ENCODE measurements around the gene PDIA4. TPM values are rescaled to one million over a fixed set of nuclear protein-coding genes. Genes with fewer than 3 reads are reported as not detected.
"Not testable (repeated sequence)": the region's sequence is repeated elsewhere in the genome, so short reads cannot be mapped to it uniquely, and the experiment has no call there.

The PDIA4 gene
- total and polyA plus RNA-seq, 5 donors: 24.4 to 69.2 (median 43.8) TPM

DNA sequence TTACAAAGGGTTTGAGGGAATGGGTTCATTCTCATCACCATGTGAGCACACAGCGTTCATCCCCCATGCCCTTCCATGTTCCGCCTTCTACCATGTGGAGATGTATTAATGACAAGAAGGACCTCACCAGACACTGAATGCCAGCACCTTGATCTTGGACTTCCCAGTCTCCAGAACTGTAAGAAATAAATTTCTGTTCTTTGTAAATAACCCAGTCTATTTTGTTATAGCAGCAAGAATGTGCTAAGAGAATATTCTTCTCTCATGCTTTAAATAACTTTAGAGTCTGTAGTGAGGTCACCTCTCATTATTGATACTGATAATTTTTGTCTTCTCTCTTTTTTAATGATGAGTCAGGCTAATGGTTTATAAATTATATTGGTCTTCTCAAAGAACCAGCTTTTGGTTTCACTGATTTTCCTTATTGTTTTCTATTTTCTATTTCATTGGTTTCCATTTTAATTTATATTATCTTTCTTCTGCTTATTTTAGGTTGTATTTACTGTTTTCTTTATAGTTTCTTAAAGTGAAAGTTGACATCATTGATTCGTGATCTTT lies 3.1 kb upstream of the PDIA4 start:
- ATAC-seq (no peak), DNase-seq (no peak)
- intact Hi-C loops (cut with DNase I): no loop called here
- Histone ChIP-seq H3K27ac (ENCODE audit: low read length) (no peak overlapping the region), H3K9me3 (ENCODE audit: control insufficient read depth, low read length) (no peaks in the 10 kb centered on the region), H3K4me1 (ENCODE audit: control insufficient read depth, insufficient read depth, low read length) (peaks cover 2% of the 10 kb centered on the region), H3K27me3 (ENCODE audit: control insufficient read depth, insufficient read depth) (no peaks in the 10 kb centered on the region), H3K4me3 (ENCODE audit: low read length) (no peak overlapping the region)
- WGBS: 91% methylated on average over 3 of the region's 3 CpGs

DNA sequence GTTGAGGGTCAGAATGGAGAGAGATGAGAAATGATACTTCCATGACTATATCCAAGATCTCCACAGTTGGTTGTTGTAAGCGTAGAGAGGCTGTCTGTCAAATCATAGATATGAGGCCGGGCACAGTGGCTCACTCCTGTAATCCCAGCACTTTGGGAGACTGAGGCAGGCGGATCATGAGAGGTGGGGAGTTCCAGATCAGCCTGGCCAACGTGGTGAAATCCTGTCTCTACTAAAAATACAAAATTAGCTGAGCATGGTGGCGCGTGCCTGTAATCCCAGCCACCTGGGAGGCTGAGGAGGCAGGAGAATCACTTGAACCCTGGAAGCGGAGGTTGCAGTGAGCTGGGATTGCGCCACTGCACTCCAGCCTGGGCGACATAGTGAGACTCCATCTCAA lies 2.1 kb upstream of the PDIA4 start:
- H3K4me3 ChIP-seq (ENCODE audit: low read length); ATAC-seq; H3K9me3 ChIP-seq (ENCODE audit: control insufficient read depth, low read length); H3K27me3 ChIP-seq (ENCODE audit: control insufficient read depth, insufficient read depth); H3K27ac ChIP-seq (ENCODE audit: low read length); DNase-seq; H3K4me1 ChIP-seq (ENCODE audit: control insufficient read depth, insufficient read depth, low read length); intact Hi-C loops (cut with DNase I): not testable (repeated sequence)
- WGBS: 94% methylated on average over 9 of the region's 9 CpGs

DNA sequence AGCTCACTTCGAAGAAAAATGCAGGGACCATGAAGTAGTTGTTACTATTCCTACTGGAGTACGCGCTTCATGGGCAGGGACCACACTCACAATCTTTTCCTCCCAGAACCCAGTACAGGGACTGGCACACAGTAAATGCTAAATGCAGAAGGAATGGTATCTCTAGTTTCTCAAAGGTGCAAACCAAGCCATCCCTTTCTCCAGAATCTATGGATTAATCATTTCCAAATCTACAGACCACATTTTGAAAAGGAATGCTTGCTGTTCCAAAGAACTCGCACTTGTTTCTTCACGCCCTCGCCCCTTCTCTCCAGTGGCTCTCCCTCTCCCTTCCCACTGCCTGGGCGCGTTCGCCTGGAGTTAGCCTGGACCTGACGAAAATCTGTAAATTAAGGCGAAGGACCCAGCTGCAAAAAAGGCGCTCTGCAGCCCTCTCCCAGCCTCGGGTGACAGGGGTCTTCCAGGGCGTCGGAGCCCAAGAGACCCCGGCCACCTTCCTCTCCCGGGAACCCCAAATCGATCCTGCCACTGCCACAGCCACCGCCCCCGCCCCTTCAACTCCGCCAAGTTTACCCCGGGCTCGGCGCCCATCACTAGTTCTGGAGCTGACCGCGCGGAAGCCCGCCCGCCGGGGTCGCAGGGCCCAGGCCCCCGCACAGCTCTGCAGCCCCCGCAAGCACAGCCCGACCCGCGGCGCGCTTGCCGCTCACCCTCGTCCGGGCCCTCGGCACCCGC lies 527 bp downstream of the PDIA4 start:
- intact Hi-C loops (cut with DNase I): loop anchor here in 1 of 4 donors (2.0 kb wide), 1 partner anchor 37 kb away; no protein-coding TSS in a partner anchor
- no peak for DNase-seq
- peaks cover 2% of the 10 kb centered on the region for H3K4me1 ChIP-seq (ENCODE audit: control insufficient read depth, insufficient read depth, low read length)
- ATAC-seq: no peak
- peak overlapping the region; percentile 78 for H3K4me3 ChIP-seq (ENCODE audit: low read length)
- H3K27ac ChIP-seq (ENCODE audit: low read length): peak overlapping the region; percentile 88
- under 1% methylated on average over 43 of the region's 43 CpGs for WGBS
- H3K9me3 ChIP-seq (ENCODE audit: control insufficient read depth, low read length): no peaks in the 10 kb centered on the region
- no peaks in the 10 kb centered on the region for H3K27me3 ChIP-seq (ENCODE audit: control insufficient read depth, insufficient read depth)

- Histone ChIP-seq H3K27me3 (ENCODE audit: control insufficient read depth, insufficient read depth) (no peaks in the 10 kb centered on the region), H3K4me3 (ENCODE audit: low read length) (peak overlapping the region; percentile 78), H3K9me3 (ENCODE audit: control insufficient read depth, low read length) (no peaks in the 10 kb centered on the region), H3K4me1 (ENCODE audit: control insufficient read depth, insufficient read depth, low read length) (peaks cover 2% of the 10 kb centered on the region), H3K27ac (ENCODE audit: low read length) (no peak overlapping the region)
- ATAC-seq: no peak
- DNase-seq: no peak
- 41% methylated on average over 10 of the region's 10 CpGs for WGBS
- intact Hi-C loops (cut with DNase I): no loop called here
Observed at GRCh38 chr7:149027055-149027454, 1.2 kb downstream of the PDIA4 start.

DNA sequence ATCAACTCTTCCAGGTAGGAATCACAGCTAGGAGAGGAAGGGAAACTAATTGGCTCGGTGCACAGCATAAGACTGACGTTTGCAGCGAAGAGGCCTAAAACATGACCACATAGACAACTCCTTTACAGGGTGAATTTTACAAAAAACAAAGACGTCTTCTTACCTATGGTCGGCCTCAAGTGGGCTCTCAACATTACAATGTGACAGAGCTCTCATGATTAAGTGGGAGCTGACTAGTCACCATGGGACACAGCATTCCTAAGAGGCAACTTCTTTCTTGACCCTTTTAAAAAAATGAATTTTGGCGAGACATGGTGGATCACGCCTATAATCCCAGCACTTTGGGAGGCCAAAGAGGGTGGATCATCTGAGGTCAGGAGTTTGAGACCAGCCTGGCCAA lies 4.6 kb downstream of the PDIA4 start:
- ATAC-seq: no peak
- intact Hi-C loops (cut with DNase I): no loop called here

DNA sequence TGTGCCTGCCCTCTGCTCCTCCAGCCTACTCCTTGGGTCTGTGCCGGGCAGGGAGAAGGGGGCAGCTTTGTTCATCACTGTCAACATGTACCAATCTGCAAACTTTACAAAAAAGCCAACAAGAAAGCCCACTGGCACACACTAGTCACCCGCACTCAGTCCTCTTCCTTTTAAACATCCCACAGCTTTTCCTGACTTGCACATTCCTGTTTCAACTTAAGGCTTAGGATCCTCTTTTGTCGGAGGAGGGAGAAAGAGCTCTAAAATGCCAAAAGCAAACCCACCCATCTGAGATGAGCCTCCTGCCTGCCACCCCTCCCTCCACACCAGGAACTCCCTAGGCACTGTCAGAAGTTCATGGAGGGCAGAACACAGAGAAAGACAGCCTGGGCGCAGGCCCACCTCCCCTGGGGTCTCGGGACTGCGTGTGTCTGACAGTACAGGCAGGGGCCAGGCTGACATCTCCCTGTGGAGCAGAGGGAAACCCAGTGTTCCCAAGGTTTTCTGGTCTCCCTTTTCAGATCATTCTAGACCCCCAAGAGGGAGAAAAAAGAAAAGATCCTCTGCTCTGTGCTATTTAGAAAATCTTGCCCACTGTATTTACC lies 5.4 kb downstream of the PDIA4 start:
- intact Hi-C loops (cut with DNase I): no loop called here
- Histone ChIP-seq H3K4me1 (ENCODE audit: control insufficient read depth, insufficient read depth, low read length) (peaks cover 2% of the 10 kb centered on the region), H3K4me3 (ENCODE audit: low read length) (no peak overlapping the region), H3K9me3 (ENCODE audit: control insufficient read depth, low read length) (no peaks in the 10 kb centered on the region), H3K27ac (ENCODE audit: low read length) (no peak overlapping the region), H3K27me3 (ENCODE audit: control insufficient read depth, insufficient read depth) (no peaks in the 10 kb centered on the region)
- WGBS: 74% methylated on average over 6 of the region's 6 CpGs
- no peak for DNase-seq
- peak in 1 of 2 donors; percentile 12 for ATAC-seq

More for the DNA sequence above, 4.6 kb downstream of the PDIA4 start:
- DNase-seq: no peak
- Histone ChIP-seq H3K27ac (ENCODE audit: low read length) (no peak overlapping the region), H3K9me3 (ENCODE audit: control insufficient read depth, low read length) (no peaks in the 10 kb centered on the region), H3K4me1 (ENCODE audit: control insufficient read depth, insufficient read depth, low read length) (peaks cover 2% of the 10 kb centered on the region), H3K4me3 (ENCODE audit: low read length) (no peak overlapping the region), H3K27me3 (ENCODE audit: control insufficient read depth, insufficient read depth) (no peaks in the 10 kb centered on the region)
- 73% methylated on average over 7 of the region's 7 CpGs for WGBS

GRCh38 chr7:149021725-149022062 lies 6.6 kb downstream of the PDIA4 start:
- peak in 1 of 2 donors; percentile 52 for ATAC-seq
- no peaks in the 10 kb centered on the region for H3K27me3 ChIP-seq (ENCODE audit: control insufficient read depth, insufficient read depth)
- no peak overlapping the region for H3K27ac ChIP-seq (ENCODE audit: low read length)
- no peaks in the 10 kb centered on the region for H3K4me1 ChIP-seq (ENCODE audit: control insufficient read depth, insufficient read depth, low read length)
- 87% methylated on average over 12 of the region's 12 CpGs for WGBS
- intact Hi-C loops (cut with DNase I): no loop called here
- H3K4me3 ChIP-seq (ENCODE audit: low read length): no peak overlapping the region
- H3K9me3 ChIP-seq (ENCODE audit: control insufficient read depth, low read length): no peaks in the 10 kb centered on the region
- no peak for DNase-seq

DNA sequence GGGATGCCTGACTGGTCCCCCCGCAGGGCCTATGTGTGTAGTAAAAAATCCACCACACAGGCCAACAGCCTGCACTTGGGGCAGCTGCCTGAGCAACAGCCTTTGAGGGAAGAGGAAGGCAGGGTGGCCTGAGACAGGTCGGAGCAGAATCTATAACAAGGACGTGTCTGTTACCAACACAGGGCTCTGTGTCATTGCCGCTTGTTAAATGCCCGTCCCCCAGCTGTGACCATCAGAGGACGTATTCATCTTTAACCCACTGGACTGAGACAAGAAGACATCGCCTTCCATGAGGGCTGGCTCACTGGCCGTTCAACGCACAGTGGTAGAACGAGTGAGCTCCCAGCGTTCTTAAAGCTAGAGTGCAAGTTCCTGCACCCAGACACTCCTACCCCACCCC lies 7.8 kb downstream of the PDIA4 start:
- Histone ChIP-seq H3K27ac (ENCODE audit: low read length) (no peak overlapping the region), H3K27me3 (ENCODE audit: control insufficient read depth, insufficient read depth) (no peaks in the 10 kb centered on the region), H3K4me3 (ENCODE audit: low read length) (no peak overlapping the region), H3K9me3 (ENCODE audit: control insufficient read depth, low read length) (no peaks in the 10 kb centered on the region), H3K4me1 (ENCODE audit: control insufficient read depth, insufficient read depth, low read length) (no peaks in the 10 kb centered on the region)
- ATAC-seq (no peak), DNase-seq (no peak)
- WGBS: 88% methylated on average over 11 of the region's 11 CpGs
- intact Hi-C loops (cut with DNase I): no loop called here

DNA sequence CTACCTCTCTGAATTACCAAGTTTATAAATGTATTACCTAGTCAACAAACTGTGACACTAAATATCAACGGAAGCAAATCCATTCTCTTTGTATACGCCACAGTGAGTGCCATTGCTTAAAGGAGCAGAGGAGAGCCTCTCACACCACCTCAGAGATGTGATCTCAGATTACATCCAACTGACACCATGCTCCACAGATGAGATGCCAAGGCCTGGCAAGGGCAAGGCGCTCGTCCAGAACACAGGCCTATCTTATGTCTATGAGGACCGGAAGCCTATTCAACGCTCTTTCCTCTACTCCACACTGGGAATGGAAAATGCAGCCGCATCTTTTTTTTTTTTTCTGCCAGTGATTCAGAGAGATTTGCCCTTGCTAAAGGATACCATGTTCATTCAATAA lies 11.4 kb downstream of the PDIA4 start:
- no peaks in the 10 kb centered on the region for H3K4me1 ChIP-seq (ENCODE audit: control insufficient read depth, insufficient read depth, low read length)
- no peak overlapping the region for H3K27ac ChIP-seq (ENCODE audit: low read length)
- 77% methylated on average over 7 of the region's 7 CpGs for WGBS
- ATAC-seq (no peak), DNase-seq (no peak)
- no peaks in the 10 kb centered on the region for H3K27me3 ChIP-seq (ENCODE audit: control insufficient read depth, insufficient read depth)
- intact Hi-C loops (cut with DNase I): no loop called here
- no peak overlapping the region for H3K4me3 ChIP-seq (ENCODE audit: low read length)
- H3K9me3 ChIP-seq (ENCODE audit: control insufficient read depth, low read length): no peaks in the 10 kb centered on the region

GRCh38 chr7:149014309-149014708 lies 14.0 kb downstream of the PDIA4 start:
- Histone ChIP-seq H3K4me1 (ENCODE audit: control insufficient read depth, insufficient read depth, low read length) (no peaks in the 10 kb centered on the region), H3K9me3 (ENCODE audit: control insufficient read depth, low read length) (no peaks in the 10 kb centered on the region), H3K27me3 (ENCODE audit: control insufficient read depth, insufficient read depth) (no peaks in the 10 kb centered on the region), H3K27ac (ENCODE audit: low read length) (no peak overlapping the region), H3K4me3 (ENCODE audit: low read length) (no peak overlapping the region)
- intact Hi-C loops (cut with DNase I): no loop called here
- ATAC-seq (no peak), DNase-seq (no peak)
- 96% methylated on average over 7 of the region's 7 CpGs for WGBS

DNA sequence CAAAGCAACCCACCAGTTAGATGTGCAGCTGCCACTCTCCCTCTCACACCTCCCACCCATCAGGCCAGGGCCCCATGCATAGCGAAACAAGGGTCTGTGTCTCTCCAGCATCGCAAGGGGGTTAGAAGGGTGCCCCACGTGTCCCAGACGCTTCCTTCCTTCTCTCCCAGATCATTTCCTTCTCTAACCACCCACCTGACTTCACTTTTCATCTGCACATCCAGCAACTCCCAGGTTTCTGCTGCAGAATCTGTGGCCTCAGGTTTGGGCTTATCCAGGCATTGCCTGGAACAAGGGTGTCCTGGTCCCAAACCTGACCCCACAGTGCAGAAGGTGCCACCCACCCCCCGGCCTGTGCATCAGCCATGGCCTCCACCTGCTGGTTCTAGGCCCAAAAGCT lies 14.4 kb downstream of the PDIA4 start:
- intact Hi-C loops (cut with DNase I): no loop called here
- Histone ChIP-seq H3K9me3 (ENCODE audit: control insufficient read depth, low read length) (no peaks in the 10 kb centered on the region), H3K27ac (ENCODE audit: low read length) (no peak overlapping the region), H3K27me3 (ENCODE audit: control insufficient read depth, insufficient read depth) (no peaks in the 10 kb centered on the region), H3K4me1 (ENCODE audit: control insufficient read depth, insufficient read depth, low read length) (no peaks in the 10 kb centered on the region), H3K4me3 (ENCODE audit: low read length) (no peak overlapping the region)
- no peak for DNase-seq
- ATAC-seq: no peak
- 81% methylated on average over 5 of the region's 5 CpGs for WGBS
